ENCODE data around the gene LGR6. TPM values are rescaled to one million over a fixed set of nuclear protein-coding genes. Genes with fewer than 3 reads are reported as not detected.

Gene LGR6
- total RNA-seq, 1 experiment from 2014 or later: 1.0 TPM

DNA sequence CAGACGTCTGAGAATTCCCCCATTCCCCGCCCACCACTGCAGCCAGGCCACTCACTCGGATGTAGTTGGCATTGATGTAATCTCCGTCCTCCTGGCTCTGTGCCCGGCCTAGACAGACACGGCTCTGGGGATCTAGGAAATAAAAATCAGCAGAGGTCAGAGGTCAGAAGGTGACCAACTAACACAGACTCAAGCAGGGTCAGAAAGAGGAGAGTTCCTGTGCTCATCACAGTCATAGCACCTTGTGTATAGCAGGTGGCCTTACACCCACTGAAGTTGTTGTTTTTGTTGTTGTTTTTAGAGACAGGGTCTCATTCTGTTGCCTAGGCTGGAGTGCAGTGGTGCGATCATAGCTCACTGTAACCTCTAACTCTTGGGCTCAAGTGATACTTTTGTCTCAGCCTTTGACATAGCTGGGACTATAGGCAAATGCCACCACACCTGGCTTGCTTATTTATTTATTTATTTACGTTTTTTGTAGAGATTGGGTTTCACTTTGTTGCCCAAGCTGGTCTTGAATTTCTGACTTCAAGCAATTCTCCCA lies 38.0 kb upstream of the LGR6 start:
- no peak overlapping the region for H4K5ac ChIP-seq (ENCODE audit: insufficient read length, low read depth, low read length)
- no peaks in the 10 kb centered on the region for H3K36me3 Mint-ChIP-seq (ENCODE audit: insufficient read depth in 1 of 3, low read depth in 3 of 3)
- no peak overlapping the region for H2BK5ac ChIP-seq (ENCODE audit: insufficient read length, low read length)
- no CpG with 5 or more reads among the region's 8 CpGs for WGBS (ENCODE audit: extremely low coverage, insufficient read length, low lambda C conversion rate)
- H2BK120ac ChIP-seq (ENCODE audit: low read depth, low read length, poor library complexity, severe bottlenecking): no peak overlapping the region
- no peaks in the 10 kb centered on the region for H4K20me1 ChIP-seq (ENCODE audit: control insufficient read depth, insufficient read depth, insufficient read length)
- no peak overlapping the region for H3T11ph ChIP-seq (ENCODE audit: low read length)
- no peaks in the 10 kb centered on the region; the same call in 1 of the 2 replicates for H3K27me3 ChIP-seq (ENCODE audit: insufficient read depth, low read length)
- H3K4me1 ChIP-seq (ENCODE audit: insufficient read depth, low read length): peaks cover 8% of the 10 kb centered on the region; the same call in 1 of the 2 replicates
- H3K4me1 Mint-ChIP-seq: peaks cover 25 to 45% of the 10 kb centered on the region in 2 experiments
- no peak overlapping the region for H2AK5ac ChIP-seq (ENCODE audit: insufficient read length, low read length)
- peaks cover 4% of the 10 kb centered on the region for H3K27me3 Mint-ChIP-seq (ENCODE audit: low read depth)
- no peaks in the 10 kb centered on the region for H3K79me2 ChIP-seq (ENCODE audit: insufficient read depth, low read length)
- H2BK12ac ChIP-seq (ENCODE audit: insufficient read length, low read depth, low read length): no peak overlapping the region
- H3K9ac ChIP-seq (ENCODE audit: extremely low read depth, insufficient read length, low read length): no peak overlapping the region
- no peak overlapping the region for H4K91ac ChIP-seq (ENCODE audit: insufficient read length, low read depth, low read length)
- no peak overlapping the region for H3K14ac ChIP-seq (ENCODE audit: insufficient read depth, low read length)
- H3K56ac ChIP-seq (ENCODE audit: insufficient read length, low read depth, low read length): no peak overlapping the region
- no peak overlapping the region for H3K27ac ChIP-seq (ENCODE audit: insufficient read length, low read depth, low read length)
- no peak overlapping the region for H2BK20ac ChIP-seq (ENCODE audit: low read depth, low read length, poor library complexity, severe bottlenecking)
- no peaks in the 10 kb centered on the region for H3K79me1 ChIP-seq (ENCODE audit: insufficient read depth, low read depth, low read length, poor library complexity, severe bottlenecking)
- TF ChIP-seq, protein P1, sequence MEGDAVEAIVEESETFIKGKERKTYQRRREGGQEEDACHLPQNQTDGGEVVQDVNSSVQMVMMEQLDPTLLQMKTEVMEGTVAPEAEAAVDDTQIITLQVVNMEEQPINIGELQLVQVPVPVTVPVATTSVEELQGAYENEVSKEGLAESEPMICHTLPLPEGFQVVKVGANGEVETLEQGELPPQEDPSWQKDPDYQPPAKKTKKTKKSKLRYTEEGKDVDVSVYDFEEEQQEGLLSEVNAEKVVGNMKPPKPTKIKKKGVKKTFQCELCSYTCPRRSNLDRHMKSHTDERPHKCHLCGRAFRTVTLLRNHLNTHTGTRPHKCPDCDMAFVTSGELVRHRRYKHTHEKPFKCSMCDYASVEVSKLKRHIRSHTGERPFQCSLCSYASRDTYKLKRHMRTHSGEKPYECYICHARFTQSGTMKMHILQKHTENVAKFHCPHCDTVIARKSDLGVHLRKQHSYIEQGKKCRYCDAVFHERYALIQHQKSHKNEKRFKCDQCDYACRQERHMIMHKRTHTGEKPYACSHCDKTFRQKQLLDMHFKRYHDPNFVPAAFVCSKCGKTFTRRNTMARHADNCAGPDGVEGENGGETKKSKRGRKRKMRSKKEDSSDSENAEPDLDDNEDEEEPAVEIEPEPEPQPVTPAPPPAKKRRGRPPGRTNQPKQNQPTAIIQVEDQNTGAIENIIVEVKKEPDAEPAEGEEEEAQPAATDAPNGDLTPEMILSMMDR (conservative IDR thresholded peaks at IDR 0.05): no peak
- H3K4ac ChIP-seq (ENCODE audit: low read depth, low read length): no peak overlapping the region
- H3K4me3 Mint-ChIP-seq: no peak overlapping the region
- no peak for DNase-seq
- H3K9me3 ChIP-seq (ENCODE audit: control insufficient read depth, low read depth, low read length): no peaks in the 10 kb centered on the region
- no peak overlapping the region for H4K8ac ChIP-seq (replicated peaks; ENCODE audit: insufficient read length, low read depth, low read length)
- H3K18ac ChIP-seq (ENCODE audit: insufficient read length, low read depth, low read length): no peak overlapping the region
- no peak overlapping the region for H3K4me2 ChIP-seq (ENCODE audit: insufficient read depth, insufficient read length, low read length)
- no peak overlapping the region for H2AFZ ChIP-seq (ENCODE audit: low read length)
- peak overlapping the region in 1 of 3 experiments; percentile 15; a peak in 1 of 7 replicates for H3K27ac Mint-ChIP-seq
- no peaks in the 10 kb centered on the region for H3K23me2 ChIP-seq (ENCODE audit: insufficient read length, low read depth, low read length, poor library complexity, severe bottlenecking)
- H2BK15ac ChIP-seq (ENCODE audit: low read depth, low read length): no peak overlapping the region
- H3K9me3 Mint-ChIP-seq: no peaks in the 10 kb centered on the region
- H3K23ac ChIP-seq (ENCODE audit: insufficient read length, low read depth, low read length): no peak overlapping the region

All from H9 (cell line).